ENCODE measurements around the gene ENGASE. TPM values are rescaled to one million over a fixed set of nuclear protein-coding genes. Genes with fewer than 3 reads are reported as not detected.

The ENGASE gene
- total and polyA plus RNA-seq, 9 of the 15 experiments (the other 6 are each of a cell fraction or from before 2014, with no cell fraction given), result 0.06 to 45.5 (median 13.9) TPM

- intact Hi-C loops (cut with micrococcal nuclease), result no loop called here
- Histone ChIP-seq H3K36me3 (ENCODE audit: control insufficient read depth, insufficient read depth, low read length) (no peaks in the 10 kb centered on the region), H3K27me3 (ENCODE audit: control insufficient read depth in 2 of 2, insufficient read depth in 2 of 2, low read length in 2 of 2) (peaks cover 56 to 93% of the 10 kb centered on the region in 2 experiments), H3K9me3 (replicated peaks; ENCODE audit: control insufficient read depth, insufficient read depth, low read depth, low read length) (no peaks in the 10 kb centered on the region), H3K9ac (ENCODE audit: insufficient read depth in 1 of 2, low read depth in 2 of 2, low read length in 2 of 2) (no peak overlapping the region), H4K20me1 (replicated peaks; ENCODE audit: control insufficient read depth, insufficient read depth, low read length) (peaks cover 12% of the 10 kb centered on the region), H3K4me1 (replicated peaks in 1 of 2; ENCODE audit: control insufficient read depth in 2 of 2, insufficient read depth in 2 of 2, low read length in 2 of 2) (peaks cover 0 to 5% of the 10 kb centered on the region in 2 experiments; a peak in 2 of 5 replicates), H3K79me2 (ENCODE audit: control insufficient read depth, insufficient read depth, low read length) (no peaks in the 10 kb centered on the region), H3K4me2 (ENCODE audit: insufficient read depth, low read length) (no peak overlapping the region), H3K9me1 (ENCODE audit: control insufficient read depth, insufficient read depth, low read length) (no peaks in the 10 kb centered on the region), H2AFZ (ENCODE audit: low read depth, low read length) (no peak overlapping the region), H3K27ac (ENCODE audit: extremely low read depth, low read depth, low read length) (no peak overlapping the region), H3K4me3 (no peak overlapping the region)
- FAIRE-seq (no peak), DNase-seq (ENCODE audit: extremely low read depth in 1 of 4, low spot score in 3 of 4) (no peak), ATAC-seq (no peak)
- POLR2A ChIA-PET, result interaction anchor here (0.7 kb wide), 1 partner anchor 11 kb away, joined by 3 read pairs; no protein-coding TSS in a partner anchor
- 0% methylated on average over 4 of the region's 4 CpGs for WGBS (ENCODE audit: insufficient coverage, low coverage, missing lambda C conversion rate)
- CTCF ChIA-PET (ENCODE audit: low intra/inter-chr PET ratio), result no interaction called here
- no TSS peak for BruUV-seq (replicated peaks)
- in situ Hi-C loops (cut with MboI), result no loop called here
- TF ChIP-seq MCM2 (IDR thresholded peaks at IDR 0.05; ENCODE audit: low read depth), result no peak
- TF ChIP-seq ZSCAN29 (IDR thresholded peaks at IDR 0.05), result no peak
- TF ChIP-seq TCFL5 (CRISPR knock-in tag; conservative IDR thresholded peaks at IDR 0.05), result no peak
- no peak for TF ChIP-seq ARID3B (CRISPR knock-in tag; IDR thresholded peaks at IDR 0.05; ENCODE audit: borderline replicate concordance)
- no peak for TF ChIP-seq NFE2 (IDR thresholded peaks at IDR 0.05; ENCODE audit: low read depth)
- no peak for TF ChIP-seq MGA (IDR thresholded peaks at IDR 0.05)
- no peak for TF ChIP-seq TAF7 (tag; IDR thresholded peaks at IDR 0.05)
- no peak for TF ChIP-seq NCOA2 (IDR thresholded peaks at IDR 0.05; ENCODE audit: partially characterized antibody in 2 of 2)
- no peak for TF ChIP-seq OTX1 (CRISPR knock-in tag; IDR thresholded peaks at IDR 0.05)
- TF ChIP-seq ZBTB26 (CRISPR knock-in tag; IDR thresholded peaks at IDR 0.05), result no peak
Observed at GRCh38 chr17:79129523-79129922, 54.9 kb downstream of the ENGASE start.
